IMR-90 (cell line): ENCODE measurements around the gene B3GAT3. TPM values are rescaled to one million over a fixed set of nuclear protein-coding genes. Genes with fewer than 3 reads are reported as not detected.
"Not testable (repeated sequence)": the region's sequence is repeated elsewhere in the genome, so short reads cannot be mapped to it uniquely, and the experiment has no call there.

Source experiments
- ATAC-seq: fragments of 200-7000 bp; cut with Tn5 transposase; 2 replicates; pipeline ENCODE4 v1.9.1; 2020; ENCODE audit warnings: low read depth, mild to moderate bottlenecking, moderate library complexity
- BruUV-seq: library from RNA; stranded (reverse); fragments of 400-500 nt; replicated peaks from 2 replicates; lab custom pipeline; 2021; lab: Mats Ljungman, UMichigan
- CTCF ChIA-PET: fragments of 300-600 bp; formaldehyde crosslinking; extraction: SDS; loops from one replicate; lab custom pipeline; 2021; ENCODE audit warnings: antibody characterized with exemption; lab: Yijun Ruan, JAX
- POLR2A ChIA-PET: fragments of 300-600 bp; sonication (Branson Sonifier 250); formaldehyde crosslinking; loops from one replicate; lab custom pipeline; 2022; ENCODE audit warnings: antibody characterized with exemption; ENCODE audit not compliant: unreplicated experiment; lab: Charles Lee
- DNase-seq: peaks from one replicate; pipeline ENCODE4 v3.0.0; 2013
- H2AFZ ChIP-seq: replicated peaks from 2 replicates; pipeline ENCODE3; 2013; ENCODE audit warnings: low read length, mild to moderate bottlenecking; ENCODE audit not compliant: poor library complexity
- H2AK5ac ChIP-seq: 2 replicates; pipeline ENCODE4 v1.6.1; 2013; ENCODE audit warnings: low read depth, low read length, inconsistent platforms
- H2AK9ac ChIP-seq: replicated peaks from 2 replicates; pipeline ENCODE3; 2013; ENCODE audit warnings: mild to moderate bottlenecking, low read depth, low read length, moderate library complexity; ENCODE audit not compliant: poor library complexity
- H2BK120ac ChIP-seq: 2 replicates; pipeline ENCODE4 v1.6.1; 2013; ENCODE audit warnings: low read depth, low read length, inconsistent platforms
- H2BK15ac ChIP-seq: 3 replicates; pipeline ENCODE4 v1.6.1; 2013; ENCODE audit warnings: low read depth, low read length, inconsistent platforms
- H2BK20ac ChIP-seq: 2 replicates; pipeline ENCODE4 v1.6.1; 2013; ENCODE audit warnings: low read depth, mild to moderate bottlenecking, inconsistent platforms, low read length, moderate library complexity
- H2BK5ac ChIP-seq: 2 replicates; pipeline ENCODE4 v1.6.1; 2013; ENCODE audit warnings: mild to moderate bottlenecking, low read depth, low read length, inconsistent platforms; ENCODE audit not compliant: poor library complexity, severe bottlenecking
- H3K14ac ChIP-seq: replicated peaks from 2 replicates; pipeline ENCODE4 v1.6.1; 2013; ENCODE audit warnings: low read depth, low read length, inconsistent platforms
- H3K18ac ChIP-seq: 2 replicates; pipeline ENCODE4 v1.6.1; 2013; ENCODE audit warnings: low read depth, low read length, control low read depth
- H3K23ac ChIP-seq: 2 replicates; pipeline ENCODE4 v1.6.1; 2013; ENCODE audit warnings: low read depth, low read length, inconsistent platforms
- H3K27ac ChIP-seq: 2 replicates; pipeline ENCODE4 v1.5.1; 2013; ENCODE audit warnings: mild to moderate bottlenecking, control low read depth, low read length; ENCODE audit not compliant: insufficient read depth
- H3K27me3 ChIP-seq: 2 replicates; pipeline ENCODE4 v1.6.1; 2013; ENCODE audit warnings: low read length; ENCODE audit not compliant: control insufficient read depth, insufficient read depth
- H3K36me3 ChIP-seq: 2 replicates; pipeline ENCODE4 v1.6.1; 2013; ENCODE audit warnings: low read length, mixed read lengths; ENCODE audit not compliant: control insufficient read depth, insufficient read depth
- H3K4ac ChIP-seq: 2 replicates; pipeline ENCODE4 v1.6.1; 2013; ENCODE audit warnings: low read depth, low read length, inconsistent platforms
- H3K4me1 ChIP-seq: 2 replicates; pipeline ENCODE4 v1.6.1; 2013; ENCODE audit warnings: low read length, mixed read lengths; ENCODE audit not compliant: control insufficient read depth, insufficient read depth
- H3K4me2 ChIP-seq: 2 replicates; pipeline ENCODE4 v1.6.1; 2013; ENCODE audit warnings: low read depth, mild to moderate bottlenecking, control low read depth, low read length, moderate library complexity
- H3K4me3 ChIP-seq: 2 replicates; pipeline ENCODE4 v1.5.1; 2013; ENCODE audit warnings: low read depth, mild to moderate bottlenecking, control low read depth, low read length, moderate library complexity; ENCODE audit not compliant: insufficient read depth
- H3K56ac ChIP-seq: 2 replicates; pipeline ENCODE4 v1.6.1; 2013; ENCODE audit warnings: low read length, inconsistent platforms; ENCODE audit not compliant: insufficient read depth; ENCODE audit errors: extremely low read depth
- H3K79me1 ChIP-seq, 2 experiments: 2 replicates each; pipeline ENCODE4 v1.6.1; 2013; ENCODE audit warnings: low read length in 2 of 2, inconsistent platforms in 1 of 2, low read depth in 1 of 2
- H3K9ac ChIP-seq: 2 replicates; pipeline ENCODE4 v1.6.1; 2013; ENCODE audit warnings: low read depth, low read length, control low read depth
- H3K9me1 ChIP-seq: 2 replicates; pipeline ENCODE4 v1.6.1; 2013; ENCODE audit warnings: low read length, inconsistent platforms; ENCODE audit not compliant: insufficient read depth
- H3K9me3 ChIP-seq: 2 replicates; pipeline ENCODE4 v1.6.1; 2013; ENCODE audit warnings: low read length; ENCODE audit not compliant: control insufficient read depth, insufficient read depth
- H4K20me1 ChIP-seq: 2 replicates; pipeline ENCODE4 v1.6.1; 2013; ENCODE audit warnings: low read length, inconsistent platforms; ENCODE audit not compliant: insufficient read depth
- H4K5ac ChIP-seq: 2 replicates; pipeline ENCODE4 v1.6.1; 2013; ENCODE audit warnings: mild to moderate bottlenecking, low read depth, low read length, control low read depth
- H4K8ac ChIP-seq, 2 experiments: 2 replicates each; pipeline ENCODE4 v1.6.1; 2013; ENCODE audit warnings: low read depth in 2 of 2, low read length in 2 of 2, control low read depth in 1 of 2, inconsistent platforms in 1 of 2
- H4K91ac ChIP-seq: 2 replicates; pipeline ENCODE4 v1.6.1; 2013; ENCODE audit warnings: low read depth, low read length, inconsistent platforms; ENCODE audit not compliant: insufficient read depth
- WGBS, 2 experiments: methylation state at CpG; one replicate each; pipeline versions ENCODE4 v1.1.5 to v1.1.7; 2013; ENCODE audit warnings: missing lambda C conversion rate in 2 of 2; ENCODE audit not compliant: insufficient read length in 1 of 2; ENCODE audit errors: extremely low coverage in 2 of 2; 5-methylcytosine and 5-hydroxymethylcytosine counted together
- dilution Hi-C: fragments of 300-500 bp; cut with HindIII; formaldehyde crosslinking; loops from one replicate; pipeline ENCODE4 v1.14.3; 2018; ENCODE audit warnings: low sequenced_read_pairs; ENCODE audit not compliant: unreplicated experiment
- in situ Hi-C: fragments of 300-500 bp; cut with MboI; formaldehyde crosslinking; loops from 3 replicates; pipeline ENCODE4 v1.14.3; 2019; ENCODE audit warnings: low sequenced_read_pairs, inconsistent platforms, mixed read lengths
- intact Hi-C: fragments of 100-400 bp; cut with micrococcal nuclease; formaldehyde crosslinking; loops from 2 replicates; pipeline ENCODE4 v1.10.0; 2022
- polyA plus RNA-seq, 3 experiments: library from polyadenylated mRNA; depleted of rRNA; stranded (reverse); fragments of >200 nt; gene quantifications; 2 replicates each; pipeline ENCODE4 v1.2.3, GENCODE V29; 2012; ENCODE audit warnings: low replicate concordance in 1 of 3
- total RNA-seq: library from RNA; depleted of rRNA; stranded (reverse); fragments of >200 nt; gene quantifications from 2 replicates; pipeline ENCODE4 v1.2.3, GENCODE V29; 2012

B3GAT3 gene
- total and polyA plus RNA-seq, 2 of the 4 experiments (the other 2 are of a cell fraction), result 10.4 to 38.4 TPM

GRCh38 chr11:62570903-62571302 is 50.9 kb downstream of the B3GAT3 start:
- H4K5ac ChIP-seq, H2AK9ac ChIP-seq, dilution Hi-C loops, H3K4me3 ChIP-seq, DNase-seq, intact Hi-C loops, H3K18ac ChIP-seq, H3K9me3 ChIP-seq, H3K9ac ChIP-seq, H2AFZ ChIP-seq, H2BK15ac ChIP-seq, H3K27ac ChIP-seq, in situ Hi-C loops, H3K56ac ChIP-seq, ATAC-seq, H4K91ac ChIP-seq, BruUV-seq, H2BK20ac ChIP-seq, H3K9me1 ChIP-seq, H4K8ac ChIP-seq, H2BK120ac ChIP-seq, H3K4ac ChIP-seq, H3K14ac ChIP-seq, H2BK5ac ChIP-seq, H3K27me3 ChIP-seq, H3K4me2 ChIP-seq, H2AK5ac ChIP-seq: not testable (repeated sequence)
- H3K23ac ChIP-seq, result peak overlapping the region; percentile 83; the same call in 1 of the 2 replicates
- ChIA-PET POLR2A (interaction anchor here (0.5 kb wide), 1 partner anchor 147 kb away, joined by 6 read pairs; no protein-coding TSS in a partner anchor), CTCF (interaction anchor here (1.8 kb wide), 1 partner anchor 11 kb away, joined by 6 read pairs; no protein-coding TSS in a partner anchor)
- H3K4me1 ChIP-seq, result peaks cover 12% of the 10 kb centered on the region
- WGBS, 2 experiments, result 100% methylated on average over 2 of the region's 5 CpGs; no CpG with 5 or more reads in 1 of the 2 experiments
- H4K20me1 ChIP-seq, result peaks cover 60% of the 10 kb centered on the region
- H3K36me3 ChIP-seq, result peaks cover 51% of the 10 kb centered on the region
- peaks cover 18 to 74% of the 10 kb centered on the region in 2 experiments for H3K79me1 ChIP-seq
